ENCODE data around the gene DDRGK1.
"Not testable (repeated sequence)": the region's sequence is repeated elsewhere in the genome, so short reads cannot be mapped to it uniquely, and the experiment has no call there.

DDRGK1 gene

DNA sequence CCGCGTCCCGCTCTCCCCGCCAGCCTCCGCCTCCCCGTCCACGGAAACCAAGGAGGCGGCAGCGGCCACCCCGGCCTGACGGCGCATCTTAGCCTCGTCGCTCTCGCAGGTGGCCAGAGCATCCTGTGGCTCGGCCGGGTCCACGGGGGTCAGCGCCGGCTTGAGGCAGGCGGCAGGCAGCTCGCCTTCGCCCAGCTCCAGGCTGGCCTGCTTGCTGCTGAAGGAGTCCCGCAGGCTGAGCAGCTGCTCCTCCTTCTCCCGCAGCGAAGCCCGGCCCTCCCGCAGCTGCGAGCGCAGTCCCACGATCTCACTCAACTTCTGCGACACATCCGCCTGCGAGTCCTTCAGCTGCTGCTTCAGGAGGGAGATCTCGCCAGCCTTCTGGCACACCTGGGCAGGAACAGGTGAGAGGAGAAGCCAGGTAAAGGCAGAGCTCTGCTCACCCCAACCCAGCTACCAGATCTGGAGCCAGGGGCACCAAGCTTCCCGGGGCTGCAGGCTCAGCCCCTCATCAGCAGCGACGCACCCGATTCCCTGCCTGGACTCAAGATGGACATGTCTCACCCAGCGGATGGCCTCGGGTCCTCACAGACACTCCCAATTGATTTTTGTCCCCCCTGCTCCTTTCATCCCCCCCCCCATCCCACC, 39.6 kb downstream of the DDRGK1 start:
- DNase-seq (ENCODE audit: low read depth in 2 of 2): no peak

DNA sequence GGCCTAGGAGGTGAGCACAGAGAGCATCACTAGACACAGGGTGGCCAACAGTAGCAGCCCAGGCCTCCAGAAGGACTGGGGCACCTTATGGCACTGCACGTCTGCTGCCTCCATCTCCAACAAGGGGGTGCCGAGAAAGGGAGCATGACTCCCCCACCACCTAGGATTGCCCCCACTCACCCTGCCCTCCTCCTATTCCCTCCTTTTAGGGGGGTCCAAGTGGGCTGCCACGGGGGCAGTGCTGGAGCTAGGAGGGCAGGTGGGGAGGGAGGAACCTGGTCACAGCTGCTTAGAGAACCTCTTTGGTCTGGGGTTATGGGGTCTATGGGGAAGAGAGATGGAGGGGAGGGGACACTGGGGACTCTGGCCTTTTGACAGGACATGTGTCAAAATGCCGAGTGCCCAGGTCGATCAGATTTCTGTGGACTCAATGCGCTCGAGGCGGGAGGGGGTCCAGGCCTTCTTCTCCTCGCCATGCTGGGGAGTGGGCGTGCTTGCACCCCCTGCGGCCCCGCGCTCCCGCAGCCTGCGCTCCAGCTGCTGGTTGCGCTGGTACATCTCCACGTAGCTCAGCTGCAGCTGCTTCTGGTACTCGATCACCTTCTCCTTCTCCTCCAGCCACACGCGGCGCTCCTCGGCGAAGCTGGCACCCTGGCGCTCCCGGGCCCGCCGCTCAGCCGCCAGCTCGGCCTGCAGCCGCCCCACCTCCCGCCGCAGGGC, 40.3 kb downstream of the DDRGK1 start:
- no peak for DNase-seq (ENCODE audit: low read depth in 2 of 2)

DNA sequence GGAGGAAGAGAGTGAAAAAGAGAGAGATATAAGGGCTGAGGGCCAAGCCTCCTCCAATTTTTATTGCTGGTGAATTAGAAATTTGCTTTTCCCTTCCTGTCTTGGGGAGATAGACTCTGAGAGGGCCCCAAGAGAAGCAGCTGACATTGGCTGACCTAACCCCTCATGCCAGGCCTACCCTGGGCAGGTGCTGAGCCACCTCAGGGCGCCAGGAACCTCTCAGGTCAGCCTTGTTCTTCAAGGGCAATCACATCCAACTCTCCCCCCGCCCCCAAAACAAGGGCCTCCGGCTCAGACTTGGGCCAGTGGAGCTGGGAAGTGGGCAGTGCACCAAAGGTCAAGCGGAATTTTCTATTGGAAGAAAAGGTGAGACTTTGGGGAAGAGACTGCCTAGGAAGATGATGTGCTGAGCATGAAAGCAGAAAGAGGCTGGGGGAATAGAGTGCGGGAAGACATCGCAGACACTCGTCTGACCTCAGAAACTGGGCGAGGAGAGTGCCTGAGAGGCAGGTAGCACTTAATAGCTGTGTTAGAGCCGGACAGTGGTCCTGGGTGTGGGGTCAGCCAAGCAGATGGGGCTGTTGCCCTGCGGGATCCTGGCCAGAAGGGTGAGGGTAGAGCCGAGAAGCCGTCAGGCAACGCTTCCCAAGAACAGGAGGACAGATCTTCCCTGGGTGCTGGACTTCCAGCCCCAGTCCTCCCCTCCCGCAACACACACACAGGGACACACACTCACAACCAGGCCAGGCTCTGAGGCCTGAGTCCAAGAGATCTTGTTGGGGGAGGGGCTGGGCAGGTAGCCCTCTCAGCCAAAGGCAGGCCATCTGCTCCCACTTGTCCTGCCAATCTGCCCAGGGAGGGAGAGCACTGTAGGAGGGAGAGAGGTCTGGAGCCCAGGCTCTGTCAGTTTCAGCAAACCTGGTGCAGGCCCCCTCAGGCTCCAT, 41.1 kb downstream of the DDRGK1 start:
- DNase-seq (ENCODE audit: low read depth in 2 of 2): no peak

DNA sequence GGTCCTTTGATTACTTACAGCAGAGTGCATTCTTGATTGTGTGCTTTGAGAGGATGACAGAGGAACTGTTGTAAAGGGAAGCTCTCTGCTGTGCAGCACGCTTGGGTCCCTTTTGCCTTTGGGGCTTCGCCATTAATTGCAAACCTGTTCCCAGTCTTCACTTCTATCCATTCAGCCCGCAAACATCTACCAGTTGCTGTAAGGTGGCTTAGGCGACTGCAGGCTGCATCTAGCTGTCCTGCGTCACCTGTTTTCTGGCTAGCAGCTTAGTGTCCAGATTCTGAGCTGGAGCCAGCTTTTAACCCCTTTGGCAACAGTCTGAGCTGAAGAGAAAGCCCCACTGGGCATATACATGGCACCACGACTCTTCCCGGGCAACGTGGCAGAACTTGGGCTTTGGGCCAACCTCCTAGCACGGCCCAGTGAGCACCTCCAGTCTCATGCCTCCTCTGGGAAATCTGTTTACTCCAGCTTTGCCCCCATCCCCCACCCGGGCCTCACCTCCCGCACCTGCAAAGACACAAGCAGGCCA, 42.3 kb downstream of the DDRGK1 start:
- no peak for DNase-seq (ENCODE audit: low read depth in 2 of 2)

DNA sequence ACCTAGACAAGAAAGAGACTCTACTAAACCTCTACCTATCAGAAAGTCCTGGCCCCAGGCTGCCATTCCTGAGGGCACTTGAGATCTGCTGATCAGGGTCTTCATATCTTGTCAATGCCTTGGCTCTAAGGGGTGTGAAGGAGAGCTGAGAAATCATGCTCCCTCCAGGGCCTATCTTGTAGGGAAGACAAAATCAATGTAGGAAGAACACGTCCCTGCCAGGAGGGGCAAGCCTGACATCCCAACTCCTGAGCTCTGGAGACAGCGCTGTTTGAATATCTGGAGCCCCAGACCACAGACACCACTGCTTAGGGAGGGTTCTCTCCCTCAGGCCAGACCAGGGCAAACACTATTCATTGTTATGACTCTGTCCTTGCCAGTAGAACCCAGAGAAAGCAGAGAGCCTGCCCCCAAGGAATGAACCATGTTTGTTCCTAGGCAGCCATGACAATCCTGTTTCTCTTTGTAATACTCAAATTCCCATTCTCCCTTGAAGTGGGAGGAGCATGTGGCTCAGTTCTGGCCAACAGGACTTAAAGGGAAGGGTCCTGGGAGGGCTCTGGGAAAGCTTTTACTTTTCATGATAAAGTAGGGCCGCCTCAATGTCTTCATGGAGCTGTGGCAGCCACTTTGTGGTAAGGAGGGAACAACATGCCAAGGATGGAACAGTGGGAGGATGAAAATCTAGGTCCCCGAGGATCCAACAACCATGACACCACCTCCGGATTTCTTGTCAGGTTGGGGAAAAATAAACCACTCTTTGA, 43.0 kb downstream of the DDRGK1 start:
- DNase-seq (ENCODE audit: low read depth in 2 of 2): no peak

DNA sequence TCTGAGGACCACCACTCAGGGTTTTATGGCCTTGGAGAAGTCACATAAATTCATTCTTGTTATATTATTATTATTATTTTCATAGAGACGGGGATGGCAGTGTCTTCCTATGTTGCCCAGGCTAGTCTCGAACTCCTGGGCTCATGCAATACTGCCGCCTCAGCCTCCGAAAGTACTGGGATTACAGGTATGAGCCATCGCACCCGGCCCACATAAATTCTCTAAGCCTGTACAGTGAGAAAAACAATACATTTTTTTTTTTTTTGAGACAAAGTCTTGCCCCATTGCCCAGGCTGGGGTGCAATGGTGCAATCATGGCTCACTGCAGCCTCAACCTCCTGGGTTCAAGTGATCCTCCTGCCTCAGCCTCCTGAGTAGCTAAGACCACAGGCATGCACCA, 44.1 kb downstream of the DDRGK1 start:
- DNase-seq (ENCODE audit: low read depth in 2 of 2): no peak

DNA sequence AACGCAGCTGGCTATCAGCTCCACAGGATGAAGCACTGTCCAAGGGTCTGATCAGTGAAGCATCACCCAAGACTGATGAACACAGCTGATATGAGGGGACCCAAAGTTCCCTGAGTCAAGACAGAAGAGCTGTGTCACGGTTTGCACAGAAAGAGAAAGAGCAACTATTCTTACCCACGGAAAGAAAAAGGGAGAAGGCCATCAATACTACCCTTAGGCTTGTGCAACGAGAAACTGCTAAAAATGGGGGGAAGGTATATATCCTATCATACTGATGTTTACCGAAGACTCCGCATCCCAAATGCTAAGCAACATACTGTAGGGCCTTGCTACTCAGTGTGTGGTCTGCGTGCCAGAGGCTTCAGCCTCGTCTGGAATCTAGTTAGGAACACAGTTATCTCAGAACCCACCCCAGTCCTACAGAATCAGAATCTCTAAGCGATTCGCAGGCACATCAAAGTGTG, 45.5 kb downstream of the DDRGK1 start:
- no peak for DNase-seq (ENCODE audit: low read depth in 2 of 2)

DNA sequence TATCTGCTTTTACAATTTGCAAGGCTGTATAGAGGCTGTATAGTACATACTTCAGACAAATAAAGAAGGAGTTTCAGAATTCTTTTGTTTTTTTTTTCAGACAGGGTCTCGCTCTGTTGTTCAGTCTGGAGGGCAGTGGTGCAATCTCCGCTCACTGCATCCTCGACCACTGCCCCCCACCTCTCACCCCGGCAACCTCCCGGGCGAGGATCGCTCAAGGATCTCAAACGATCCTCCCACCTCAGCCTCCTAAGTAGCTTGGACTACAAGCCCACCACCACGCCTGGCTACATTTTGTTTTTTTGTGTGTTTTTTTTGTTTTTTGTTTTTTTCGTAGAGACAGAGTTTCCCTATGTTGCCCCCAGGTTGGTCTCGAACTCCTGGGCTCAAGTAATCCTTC, 46.7 kb downstream of the DDRGK1 start:
- DNase-seq (ENCODE audit: low read depth in 2 of 2): no peak

DNA sequence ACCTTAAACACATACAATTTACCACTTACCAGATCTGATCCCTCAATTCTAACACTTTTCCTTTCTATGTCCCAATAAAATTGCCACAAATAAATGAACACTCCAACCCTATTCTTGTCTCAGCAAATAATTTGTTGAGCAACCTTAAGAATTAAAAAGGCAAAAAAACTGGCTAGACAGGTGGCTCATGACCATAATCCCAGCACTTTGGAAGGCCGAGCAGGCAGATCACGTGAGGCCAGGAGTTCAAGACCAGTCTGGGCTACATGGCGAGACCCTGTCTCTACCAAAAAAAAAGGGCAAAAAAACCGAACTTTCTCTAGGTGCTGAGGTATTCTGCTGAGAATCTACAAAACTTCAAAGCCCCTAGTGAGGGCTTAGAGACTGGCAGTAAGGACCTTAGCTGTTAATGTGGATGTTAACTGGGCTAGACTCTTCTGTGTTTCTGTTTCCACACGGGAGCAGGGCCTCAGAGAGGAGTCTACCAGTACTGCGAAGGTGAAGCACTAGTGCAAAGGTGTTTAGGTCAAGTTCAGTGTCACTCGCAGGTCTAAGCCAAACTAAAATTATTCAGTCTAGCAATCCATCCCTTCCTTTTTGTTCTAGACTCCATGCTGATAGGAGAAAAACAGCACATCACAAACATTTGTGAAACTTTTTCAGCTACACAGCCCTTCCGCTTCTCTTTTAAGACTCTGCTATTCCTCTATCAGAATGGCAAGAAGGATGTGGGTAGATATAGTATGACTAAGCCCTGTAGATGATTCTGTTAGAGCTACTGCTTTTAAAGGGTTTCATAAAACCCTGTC, 47.5 kb downstream of the DDRGK1 start:
- no peak for DNase-seq (ENCODE audit: low read depth in 2 of 2)

DNA sequence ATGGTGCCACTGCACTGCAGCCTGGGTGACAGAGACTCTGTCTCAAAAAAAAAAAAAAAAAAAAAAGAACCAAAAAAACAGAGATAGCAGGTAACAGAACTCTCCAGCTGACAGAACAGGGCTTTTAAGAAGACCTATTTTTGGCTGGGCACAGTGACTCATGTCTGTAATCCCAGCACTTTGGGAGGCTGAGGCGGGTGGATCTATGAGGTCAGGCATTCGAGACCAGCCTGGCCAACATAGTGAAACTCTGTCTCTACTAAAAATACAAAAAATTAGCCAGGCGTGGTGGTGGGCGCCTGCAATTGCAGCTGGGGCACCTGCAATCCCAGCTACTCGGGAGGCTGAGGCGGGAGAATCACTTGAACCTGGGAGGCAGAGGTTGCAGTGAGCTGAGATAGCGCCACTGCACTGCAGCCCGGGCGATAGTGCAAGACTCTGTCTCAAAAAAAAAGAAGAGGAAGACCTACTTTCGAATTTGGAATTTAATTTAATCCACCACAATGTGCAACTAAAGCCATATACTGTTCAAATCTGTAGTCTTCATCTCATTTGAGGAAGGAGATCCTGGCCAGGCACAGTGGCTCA, 52.3 kb downstream of the DDRGK1 start:
- not testable (repeated sequence) for DNase-seq (ENCODE audit: low read depth in 2 of 2)

DNA sequence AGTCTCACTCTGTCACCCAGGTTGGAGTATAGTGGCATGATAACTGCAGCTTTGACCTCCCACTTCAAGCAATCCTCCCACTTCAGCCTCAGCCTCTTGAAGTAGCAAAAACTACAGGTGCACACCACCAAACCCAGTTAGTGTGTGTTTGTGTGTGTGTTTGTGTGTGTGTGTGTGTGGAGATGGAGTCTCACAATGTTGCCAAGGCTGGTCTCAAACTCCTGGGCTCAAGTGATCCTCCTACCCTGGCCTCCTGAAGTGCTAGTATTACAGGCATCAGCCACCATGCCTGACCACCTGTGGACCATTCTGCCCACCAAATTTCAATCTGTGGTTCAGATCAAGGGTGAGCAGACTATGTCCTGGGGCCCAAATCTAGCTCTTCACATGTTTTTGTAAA, 53.6 kb downstream of the DDRGK1 start:
- no peak for DNase-seq (ENCODE audit: low read depth in 2 of 2)

DNA sequence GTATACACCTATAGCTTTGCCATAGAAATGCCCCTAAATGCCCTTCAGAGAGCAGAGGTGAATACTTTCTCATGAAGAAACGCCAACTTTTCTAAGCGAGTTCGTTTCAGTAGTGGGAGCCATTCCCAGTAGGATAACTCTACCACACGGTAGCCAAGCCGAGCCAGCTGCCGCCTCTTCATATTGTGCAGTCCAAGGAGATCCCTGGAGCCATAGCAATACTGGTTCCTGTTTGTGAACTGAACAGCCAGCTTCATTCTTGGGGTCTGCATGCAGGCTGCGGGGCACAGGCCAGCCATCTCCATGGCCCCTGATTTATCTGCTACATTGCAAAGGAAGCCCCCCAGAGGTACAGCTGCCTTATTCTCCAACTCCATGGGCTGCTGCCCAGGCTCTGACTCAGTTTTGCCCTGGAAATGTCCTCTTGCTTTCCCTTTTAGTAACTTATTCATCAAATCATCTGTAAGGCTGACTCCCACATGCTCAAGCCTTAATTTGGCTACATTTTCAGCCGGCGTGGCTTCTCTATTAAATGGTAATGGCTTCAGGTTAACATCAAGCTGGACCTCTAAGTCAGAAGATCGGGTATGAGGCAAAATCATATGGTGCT, 57.6 kb downstream of the DDRGK1 start:
- no peak for DNase-seq (ENCODE audit: low read depth in 2 of 2)

DNA sequence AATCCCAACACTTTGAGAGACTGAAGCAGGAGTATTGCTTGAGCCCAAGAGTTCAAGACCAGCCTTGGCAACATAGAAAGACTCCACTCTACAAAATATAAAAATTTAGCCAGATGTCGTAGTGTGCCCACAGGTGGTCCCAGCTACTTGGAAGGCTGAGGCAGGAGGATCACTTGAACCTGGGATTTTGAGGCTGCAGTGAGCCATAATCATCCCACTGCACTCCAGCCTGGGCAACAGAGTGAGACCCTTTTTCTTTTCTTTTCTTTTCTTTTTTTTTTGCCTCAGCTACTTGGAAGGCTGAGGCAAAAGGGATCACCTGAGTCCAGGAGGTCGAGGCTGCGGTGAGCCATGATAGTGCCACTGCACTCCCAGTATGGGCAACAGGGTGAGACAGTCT, 62.7 kb downstream of the DDRGK1 start:
- no peak for DNase-seq (ENCODE audit: low read depth in 2 of 2)
